Upper lobe of left lung (tissue), 4 donors: ENCODE data around the gene BEGAIN.

ENCODE experiments used
- CTCF ChIP-seq, 6 experiments: fragments of 450-650 bp in 4 of 6; fragments of 200-600 bp in 2 of 6; sonication (generic) in 2 of 6; IDR thresholded peaks; one replicate each; pipeline ENCODE4 v1.5.1; 2016 to 2019; ENCODE audit warnings: antibody characterized with exemption in 6 of 6
- EP300 ChIP-seq, 4 donors: sonication (generic); formaldehyde crosslinking; IDR thresholded peaks; one replicate each; pipeline ENCODE4 v1.5.1; 2017; ENCODE audit warnings: antibody characterized with exemption in 4 of 4, control low read depth in 2 of 4
- POLR2A ChIP-seq, 4 donors: fragments of 450-650 bp; IDR thresholded peaks; one replicate each; pipeline ENCODE4 v1.5.1; 2016 to 2017; ENCODE audit warnings: antibody characterized with exemption in 4 of 4, mild to moderate bottlenecking in 2 of 4
- POLR2AphosphoS5 ChIP-seq, 2 donors: sonication (generic); formaldehyde crosslinking; IDR thresholded peaks; one replicate each; pipeline ENCODE4 v1.5.1; 2017; ENCODE audit warnings: antibody characterized with exemption in 2 of 2

- no peak for TF ChIP-seq CTCF (IDR thresholded peaks at IDR 0.05)
- no peak for TF ChIP-seq POLR2A (IDR thresholded peaks at IDR 0.05)
- TF ChIP-seq POLR2AphosphoS5 (IDR thresholded peaks at IDR 0.05), result no peak
- no peak for TF ChIP-seq EP300 (IDR thresholded peaks at IDR 0.05)
Measured at GRCh38 chr14:100623961-100624360, 36.7 kb upstream of the BEGAIN start.
